ENCODE data around the gene ID1. TPM values are rescaled to one million over a fixed set of nuclear protein-coding genes. Genes with fewer than 3 reads are reported as not detected.

ID1 gene
- total RNA-seq (2014; rRNA removed; shearing (Covaris generic)) = 23.3 and 28.2 TPM in 2 replicates
- 142 and 173 TPM in 2 replicates for polyA plus RNA-seq (2015; cell fraction: cytosol; rRNA removed)
- 97.8 and 158 TPM in 2 replicates for polyA plus RNA-seq (2015; cell fraction: nucleus; rRNA removed)

- DNase-seq (ENCODE audit: low read depth, low spot score) = peak; percentile 96
- in situ Hi-C loops (cut with HindIII; ENCODE audit: low pct_unique_long_range_greater_than_20kb, low sequenced_read_pairs) = no loop called here
These were observed at the start of gene ID1 for GRCh38 chr20:31605031-31605901. ID1 (plus strand) TSS chr20:31605289; CDS start chr20:31605388, 99 bp downstream.

- in situ Hi-C loops (cut with HindIII; ENCODE audit: low pct_unique_long_range_greater_than_20kb, low sequenced_read_pairs) = no loop called here
These were observed 45.4 kb upstream of the ID1 start for GRCh38 chr20:31559704-31560093.

GRCh38 chr20:31560094-31560745 lies 44.9 kb upstream of the ID1 start:
- peak; percentile 84 for DNase-seq (ENCODE audit: low read depth, low spot score)
- in situ Hi-C loops (cut with HindIII; ENCODE audit: low pct_unique_long_range_greater_than_20kb, low sequenced_read_pairs) = no loop called here

More at GRCh38 chr20:31559704-31560093, 45.4 kb upstream of the ID1 start:
- no peak for DNase-seq (ENCODE audit: low read depth, low spot score)

- in situ Hi-C loops (cut with HindIII; ENCODE audit: low pct_unique_long_range_greater_than_20kb, low sequenced_read_pairs) = no loop called here
These were observed 44.1 kb upstream of the ID1 start for GRCh38 chr20:31560746-31561598.

GRCh38 chr20:31562241-31562640 lies 42.8 kb upstream of the ID1 start:
- in situ Hi-C loops (cut with HindIII; ENCODE audit: low pct_unique_long_range_greater_than_20kb, low sequenced_read_pairs) = no loop called here
- no peak for DNase-seq (ENCODE audit: low read depth, low spot score)

More at GRCh38 chr20:31560746-31561598, 44.1 kb upstream of the ID1 start:
- DNase-seq (ENCODE audit: low read depth, low spot score) = peak; percentile 68

GRCh38 chr20:31564284-31564683 lies 40.8 kb upstream of the ID1 start:
- no peak for DNase-seq (ENCODE audit: low read depth, low spot score)
- in situ Hi-C loops (cut with HindIII; ENCODE audit: low pct_unique_long_range_greater_than_20kb, low sequenced_read_pairs) = no loop called here

- no peak for DNase-seq (ENCODE audit: low read depth, low spot score)
- in situ Hi-C loops (cut with HindIII; ENCODE audit: low pct_unique_long_range_greater_than_20kb, low sequenced_read_pairs) = no loop called here
These were observed 39.3 kb upstream of the ID1 start for GRCh38 chr20:31565699-31566318.

- DNase-seq (ENCODE audit: low read depth, low spot score) = no peak
- in situ Hi-C loops (cut with HindIII; ENCODE audit: low pct_unique_long_range_greater_than_20kb, low sequenced_read_pairs) = no loop called here
These were observed 38.8 kb upstream of the ID1 start for GRCh38 chr20:31566319-31566657.

GRCh38 chr20:31566658-31567379 lies 38.3 kb upstream of the ID1 start:
- in situ Hi-C loops (cut with HindIII; ENCODE audit: low pct_unique_long_range_greater_than_20kb, low sequenced_read_pairs) = no loop called here
- no peak for DNase-seq (ENCODE audit: low read depth, low spot score)

- no peak for DNase-seq (ENCODE audit: low read depth, low spot score)
- in situ Hi-C loops (cut with HindIII; ENCODE audit: low pct_unique_long_range_greater_than_20kb, low sequenced_read_pairs) = no loop called here
These were observed 37.7 kb upstream of the ID1 start for GRCh38 chr20:31567380-31567720.

- in situ Hi-C loops (cut with HindIII; ENCODE audit: low pct_unique_long_range_greater_than_20kb, low sequenced_read_pairs) = no loop called here
- DNase-seq (ENCODE audit: low read depth, low spot score) = no peak
These were observed 36.9 kb upstream of the ID1 start for GRCh38 chr20:31568041-31568731.

- DNase-seq (ENCODE audit: low read depth, low spot score) = peak; percentile 23
- in situ Hi-C loops (cut with HindIII; ENCODE audit: low pct_unique_long_range_greater_than_20kb, low sequenced_read_pairs) = no loop called here
These were observed 36.3 kb upstream of the ID1 start for GRCh38 chr20:31568773-31569162.

GRCh38 chr20:31569163-31570020 lies 35.7 kb upstream of the ID1 start:
- in situ Hi-C loops (cut with HindIII; ENCODE audit: low pct_unique_long_range_greater_than_20kb, low sequenced_read_pairs) = no loop called here
- peak; percentile 65 for DNase-seq (ENCODE audit: low read depth, low spot score)

- in situ Hi-C loops (cut with HindIII; ENCODE audit: low pct_unique_long_range_greater_than_20kb, low sequenced_read_pairs) = no loop called here
- DNase-seq (ENCODE audit: low read depth, low spot score) = no peak
These were observed 35.0 kb upstream of the ID1 start for GRCh38 chr20:31570021-31570463.

- in situ Hi-C loops (cut with HindIII; ENCODE audit: low pct_unique_long_range_greater_than_20kb, low sequenced_read_pairs) = no loop called here
- DNase-seq (ENCODE audit: low read depth, low spot score) = peak; percentile 71
These were observed 34.1 kb upstream of the ID1 start for GRCh38 chr20:31570735-31571617.
